A673 (cell line): ENCODE measurements around the gene PNKD. TPM values are rescaled to one million over a fixed set of nuclear protein-coding genes. Genes with fewer than 3 reads are reported as not detected.

Experiments used
- BruUV-seq: library from RNA; stranded (reverse); fragments of 400-500 nt; replicated peaks from 2 replicates; lab custom pipeline; 2021; lab: Mats Ljungman, UMichigan
- CTCF ChIA-PET: fragments of 300-600 bp; sonication (Branson Sonifier 250); formaldehyde crosslinking; loops from one replicate; lab custom pipeline; 2022; ENCODE audit warnings: antibody characterized with exemption; lab: Charles Lee
- POLR2A ChIA-PET: fragments of 300-600 bp; sonication (Branson Sonifier 250); formaldehyde crosslinking; loops from one replicate; lab custom pipeline; 2022; ENCODE audit warnings: antibody characterized with exemption; ENCODE audit not compliant: low non-redundant PET; lab: Charles Lee
- DNase-seq: peaks from one replicate; pipeline ENCODE4 v3.0.0-alpha.2; 2015; ENCODE audit warnings: low spot score
- H3K27ac ChIP-seq: fragments of 200-600 bp; sonication (generic); 2 replicates; pipeline ENCODE4 v1.5.1; 2016; ENCODE audit warnings: mixed run types, low read depth, mild to moderate bottlenecking, mixed read lengths, antibody characterized with exemption, low read length; ENCODE audit not compliant: poor library complexity, severe bottlenecking
- H3K27me3 ChIP-seq: fragments of 200-600 bp; sonication (generic); replicated peaks from 2 replicates; pipeline ENCODE4 v1.6.1; 2017; ENCODE audit warnings: mixed run types, low read depth, mild to moderate bottlenecking, mixed read lengths, antibody characterized with exemption, low read length; ENCODE audit not compliant: insufficient read depth, poor library complexity
- H3K36me3 ChIP-seq: fragments of 200-600 bp; sonication (generic); 2 replicates; pipeline ENCODE4 v1.6.1; 2016; ENCODE audit warnings: mixed run types, mild to moderate bottlenecking, mixed read lengths, antibody characterized with exemption, low read length; ENCODE audit not compliant: insufficient read depth, poor library complexity, severe bottlenecking
- H3K4me1 ChIP-seq: fragments of 200-600 bp; sonication (generic); 2 replicates; pipeline ENCODE4 v1.6.1; 2017; ENCODE audit warnings: mixed run types, mild to moderate bottlenecking, mixed read lengths, antibody characterized with exemption, low read length; ENCODE audit not compliant: insufficient read depth, poor library complexity, severe bottlenecking
- H3K4me3 ChIP-seq: fragments of 200-600 bp; sonication (generic); 2 replicates; pipeline ENCODE4 v1.5.1; 2016; ENCODE audit warnings: low read depth, mixed run types, mild to moderate bottlenecking, mixed read lengths, low read length; ENCODE audit not compliant: poor library complexity, severe bottlenecking
- H3K9me3 ChIP-seq: fragments of 200-600 bp; sonication (generic); 2 replicates; pipeline ENCODE4 v1.6.1; 2016; ENCODE audit warnings: mixed run types, low read depth, mild to moderate bottlenecking, mixed read lengths, antibody characterized with exemption, low read length; ENCODE audit not compliant: poor library complexity, severe bottlenecking
- EZH2 ChIP-seq: fragments of 200-600 bp; sonication (generic); IDR thresholded peaks from 2 replicates; pipeline ENCODE4 v1.6.1; 2017; ENCODE audit warnings: borderline replicate concordance, low read depth, mild to moderate bottlenecking, mixed read lengths, antibody characterized with exemption, low read length; ENCODE audit not compliant: poor library complexity, severe bottlenecking
- intact Hi-C: fragments of 100-400 bp; cut with micrococcal nuclease; formaldehyde crosslinking; loops from one replicate; pipeline ENCODE4 v1.10.0; 2022; ENCODE audit not compliant: unreplicated experiment
- total RNA-seq: library from RNA; stranded (reverse); gene quantifications from 2 replicates; pipeline ENCODE4 v1.2.3, GENCODE V29; 2021
- TF ChIP-seq, protein P1 (sequence below): fragments of 300-800, 200-600 bp; sonication (generic); conservative IDR thresholded peaks from 2 replicates; pipeline ENCODE4 v1.5.1; 2017; ENCODE audit warnings: low read depth, mild to moderate bottlenecking, antibody characterized with exemption, low read length, moderate library complexity, mixed read lengths

Gene PNKD
- total RNA-seq, 1 experiment from 2014 or later = 36.7 TPM

- TF ChIP-seq, protein P1, sequence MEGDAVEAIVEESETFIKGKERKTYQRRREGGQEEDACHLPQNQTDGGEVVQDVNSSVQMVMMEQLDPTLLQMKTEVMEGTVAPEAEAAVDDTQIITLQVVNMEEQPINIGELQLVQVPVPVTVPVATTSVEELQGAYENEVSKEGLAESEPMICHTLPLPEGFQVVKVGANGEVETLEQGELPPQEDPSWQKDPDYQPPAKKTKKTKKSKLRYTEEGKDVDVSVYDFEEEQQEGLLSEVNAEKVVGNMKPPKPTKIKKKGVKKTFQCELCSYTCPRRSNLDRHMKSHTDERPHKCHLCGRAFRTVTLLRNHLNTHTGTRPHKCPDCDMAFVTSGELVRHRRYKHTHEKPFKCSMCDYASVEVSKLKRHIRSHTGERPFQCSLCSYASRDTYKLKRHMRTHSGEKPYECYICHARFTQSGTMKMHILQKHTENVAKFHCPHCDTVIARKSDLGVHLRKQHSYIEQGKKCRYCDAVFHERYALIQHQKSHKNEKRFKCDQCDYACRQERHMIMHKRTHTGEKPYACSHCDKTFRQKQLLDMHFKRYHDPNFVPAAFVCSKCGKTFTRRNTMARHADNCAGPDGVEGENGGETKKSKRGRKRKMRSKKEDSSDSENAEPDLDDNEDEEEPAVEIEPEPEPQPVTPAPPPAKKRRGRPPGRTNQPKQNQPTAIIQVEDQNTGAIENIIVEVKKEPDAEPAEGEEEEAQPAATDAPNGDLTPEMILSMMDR = no peak
- TF ChIP-seq EZH2 = no peak
- no peaks in the 10 kb centered on the region for H3K9me3 ChIP-seq
- H3K4me3 ChIP-seq = no peak overlapping the region
- intact Hi-C loops = no loop called here
- H3K36me3 ChIP-seq = no peaks in the 10 kb centered on the region
- no peaks in the 10 kb centered on the region for H3K4me1 ChIP-seq
- H3K27me3 ChIP-seq = no peaks in the 10 kb centered on the region
- POLR2A ChIA-PET = no interaction called here
- no peak for DNase-seq
- CTCF ChIA-PET = interaction anchor here (0.6 kb wide), 1 partner anchor 68 kb away, joined by 4 read pairs; no protein-coding TSS in a partner anchor
- H3K27ac ChIP-seq = no peak overlapping the region
- no TSS peak for BruUV-seq
Measured at GRCh38 chr2:218366621-218367414, 96.5 kb downstream of the PNKD start.

- no TSS peak for BruUV-seq
- no peak for TF ChIP-seq EZH2
- TF ChIP-seq, protein P1 = no peak
- no peaks in the 10 kb centered on the region for H3K4me1 ChIP-seq
- H3K36me3 ChIP-seq = no peaks in the 10 kb centered on the region
- no peak overlapping the region for H3K27ac ChIP-seq
- H3K4me3 ChIP-seq = peak overlapping the region; percentile 16
- ChIA-PET CTCF (interaction anchor here (0.6 kb wide), 1 partner anchor 68 kb away, joined by 4 read pairs; no protein-coding TSS in a partner anchor), POLR2A (no interaction called here)
- intact Hi-C loops = no loop called here
- H3K9me3 ChIP-seq = no peaks in the 10 kb centered on the region
- no peaks in the 10 kb centered on the region for H3K27me3 ChIP-seq
- DNase-seq = no peak
Measured at GRCh38 chr2:218367415-218368149, 97.3 kb downstream of the PNKD start.

GRCh38 chr2:218368150-218368528 lies 97.8 kb downstream of the PNKD start:
- Histone ChIP-seq H3K27ac (no peak overlapping the region), H3K4me3 (peak overlapping the region; percentile 16), H3K36me3 (no peaks in the 10 kb centered on the region), H3K9me3 (no peaks in the 10 kb centered on the region), H3K4me1 (no peaks in the 10 kb centered on the region), H3K27me3 (no peaks in the 10 kb centered on the region)
- DNase-seq = no peak
- intact Hi-C loops = no loop called here
- POLR2A ChIA-PET = no interaction called here
- CTCF ChIA-PET = no interaction called here
- no peak for TF ChIP-seq EZH2
- TF ChIP-seq, protein P1 = no peak
- no TSS peak for BruUV-seq
